ENCODE data around the gene INPPL1.

DNA sequence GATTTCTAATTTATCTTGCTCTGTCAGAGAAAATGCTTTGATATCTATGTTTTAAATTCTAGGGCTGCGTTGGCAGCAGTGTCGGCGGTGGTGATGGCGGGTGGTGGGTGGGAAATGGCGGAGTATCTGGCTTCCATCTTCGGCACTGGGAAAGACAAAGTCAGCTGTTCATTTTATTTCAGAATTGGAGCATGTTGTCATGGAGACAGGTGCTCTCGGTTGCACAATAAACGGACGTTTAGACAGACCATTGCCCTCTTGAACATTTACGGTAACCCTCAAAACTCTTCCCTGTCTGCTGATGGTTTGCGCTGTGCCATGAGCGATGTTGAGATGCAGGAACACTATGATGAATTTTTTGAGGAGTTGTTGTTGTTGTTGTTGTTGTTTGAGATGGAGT is 55.5 kb downstream of the INPPL1 start:
- TF ChIP-seq EZH2 (IDR thresholded peaks at IDR 0.05; ENCODE audit: borderline replicate concordance, low read depth, low read length, severe bottlenecking) = no peak
- TF ChIP-seq, protein P1, sequence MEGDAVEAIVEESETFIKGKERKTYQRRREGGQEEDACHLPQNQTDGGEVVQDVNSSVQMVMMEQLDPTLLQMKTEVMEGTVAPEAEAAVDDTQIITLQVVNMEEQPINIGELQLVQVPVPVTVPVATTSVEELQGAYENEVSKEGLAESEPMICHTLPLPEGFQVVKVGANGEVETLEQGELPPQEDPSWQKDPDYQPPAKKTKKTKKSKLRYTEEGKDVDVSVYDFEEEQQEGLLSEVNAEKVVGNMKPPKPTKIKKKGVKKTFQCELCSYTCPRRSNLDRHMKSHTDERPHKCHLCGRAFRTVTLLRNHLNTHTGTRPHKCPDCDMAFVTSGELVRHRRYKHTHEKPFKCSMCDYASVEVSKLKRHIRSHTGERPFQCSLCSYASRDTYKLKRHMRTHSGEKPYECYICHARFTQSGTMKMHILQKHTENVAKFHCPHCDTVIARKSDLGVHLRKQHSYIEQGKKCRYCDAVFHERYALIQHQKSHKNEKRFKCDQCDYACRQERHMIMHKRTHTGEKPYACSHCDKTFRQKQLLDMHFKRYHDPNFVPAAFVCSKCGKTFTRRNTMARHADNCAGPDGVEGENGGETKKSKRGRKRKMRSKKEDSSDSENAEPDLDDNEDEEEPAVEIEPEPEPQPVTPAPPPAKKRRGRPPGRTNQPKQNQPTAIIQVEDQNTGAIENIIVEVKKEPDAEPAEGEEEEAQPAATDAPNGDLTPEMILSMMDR (IDR thresholded peaks at IDR 0.05; ENCODE audit: borderline replicate concordance, extremely low read depth, low read length, poor library complexity, severe bottlenecking) = no peak
